OCI-LY7 (cell line): ENCODE data around the gene FBXW12. TPM values are rescaled to one million over a fixed set of nuclear protein-coding genes. Genes with fewer than 3 reads are reported as not detected.

Source experiments
- BruUV-seq: library from RNA; stranded (reverse); fragments of 400-500 nt; replicated peaks from 2 replicates; lab custom pipeline; 2021; lab: Mats Ljungman, UMichigan
- CTCF ChIA-PET: fragments of 300-600 bp; sonication (Branson Sonifier 250); formaldehyde crosslinking; loops from one replicate; lab custom pipeline; 2022; ENCODE audit warnings: antibody characterized with exemption; ENCODE audit not compliant: unreplicated experiment; lab: Charles Lee
- POLR2A ChIA-PET: fragments of 300-600 bp; sonication (Branson Sonifier 250); formaldehyde crosslinking; loops from one replicate; lab custom pipeline; 2022; ENCODE audit warnings: antibody characterized with exemption; lab: Charles Lee
- DNase-seq: peaks from one replicate; pipeline ENCODE4 v3.0.0-alpha.2; 2015; ENCODE audit warnings: low spot score
- H2AFZ ChIP-seq: fragments of 200-600 bp; sonication (generic), shearing (Covaris generic); 2 replicates; pipeline ENCODE4 v1.6.1; 2014; ENCODE audit warnings: mild to moderate bottlenecking, antibody characterized with exemption, low read length, moderate library complexity
- H3K27ac ChIP-seq: fragments of 200-600 bp; sonication (generic); 2 replicates; pipeline ENCODE4 v1.5.1; 2014; ENCODE audit warnings: mixed run types, low read depth, mild to moderate bottlenecking, moderate library complexity, low read length, inconsistent platforms; ENCODE audit not compliant: poor library complexity, severe bottlenecking
- H3K36me3 ChIP-seq: fragments of 200-600 bp; sonication (generic); 2 replicates; pipeline ENCODE4 v1.6.1; 2014; ENCODE audit warnings: mild to moderate bottlenecking, antibody characterized with exemption, low read length, moderate library complexity, mixed read lengths; ENCODE audit not compliant: insufficient read depth
- H3K4me1 ChIP-seq: fragments of 200-600 bp; sonication (generic); 2 replicates; pipeline ENCODE4 v1.5.1; 2014; ENCODE audit warnings: mild to moderate bottlenecking, low read length; ENCODE audit not compliant: insufficient read depth, poor library complexity, severe bottlenecking
- H3K4me2 ChIP-seq: fragments of 200-600 bp; sonication (generic); 2 replicates; pipeline ENCODE4 v1.6.1; 2014; ENCODE audit warnings: mild to moderate bottlenecking, low read length
- H3K4me3 ChIP-seq: fragments of 200-600 bp; sonication (generic); 2 replicates; pipeline ENCODE4 v1.5.1; 2014; ENCODE audit warnings: mild to moderate bottlenecking, low read depth, low read length; ENCODE audit not compliant: poor library complexity, severe bottlenecking
- H3K79me2 ChIP-seq: fragments of 200-600 bp; sonication (generic); 2 replicates; pipeline ENCODE4 v1.6.1; 2016; ENCODE audit warnings: low read depth, mild to moderate bottlenecking, low read length, moderate library complexity, mixed read lengths; ENCODE audit not compliant: insufficient read depth
- H3K9me2 ChIP-seq: fragments of 200-600 bp; sonication (generic); 2 replicates; pipeline ENCODE4 v1.6.1; 2016; ENCODE audit warnings: mild to moderate bottlenecking, low read length, mixed read lengths; ENCODE audit not compliant: insufficient read depth
- H3K9me3 ChIP-seq: fragments of 200-600 bp; sonication (generic); 2 replicates; pipeline ENCODE4 v1.6.1; 2014; ENCODE audit warnings: mild to moderate bottlenecking, mixed run types, low read length, mixed read lengths
- H4K20me1 ChIP-seq: fragments of 200-600 bp; sonication (generic); 2 replicates; pipeline ENCODE4 v1.6.1; 2014; ENCODE audit warnings: mild to moderate bottlenecking, antibody characterized with exemption, low read length, moderate library complexity, mixed read lengths; ENCODE audit not compliant: insufficient read depth
- EZH2phosphoT487 ChIP-seq: fragments of 200-600 bp; sonication (generic); IDR thresholded peaks from 2 replicates; pipeline ENCODE4 v1.6.1; 2018; ENCODE audit warnings: low read depth, borderline replicate concordance, mild to moderate bottlenecking, mixed run types, antibody characterized with exemption, low read length, moderate library complexity, mixed read lengths
- intact Hi-C: fragments of 100-400 bp; cut with micrococcal nuclease; formaldehyde crosslinking; loops from one replicate; pipeline ENCODE4 v1.10.0; 2022; ENCODE audit not compliant: unreplicated experiment
- total RNA-seq, 2 experiments: library from RNA; depleted of rRNA in 1 of 2; stranded (reverse); fragments of >200 nt in 1 of 2; shearing (Covaris generic) in 1 of 2; gene quantifications; 2 replicates each; pipeline ENCODE4 v1.2.3, GENCODE V29; 2014 to 2022
- TF ChIP-seq, protein P1 (sequence below): fragments of 200-600 bp; sonication (generic); conservative IDR thresholded peaks from 2 replicates; pipeline ENCODE4 v1.5.1; 2014; ENCODE audit warnings: mild to moderate bottlenecking, antibody characterized with exemption, low read length, moderate library complexity, mixed read lengths

FBXW12 gene
- total RNA-seq, 2 experiments from 2014 or later, result 0.44 to 0.50 TPM

- intact Hi-C loops, result no loop called here
- peaks cover 20% of the 10 kb centered on the region; the same call in 1 of the 2 replicates for H3K36me3 ChIP-seq
- no peaks in the 10 kb centered on the region for H3K79me2 ChIP-seq
- no peaks in the 10 kb centered on the region for H4K20me1 ChIP-seq
- H3K4me1 ChIP-seq, result peaks cover 13% of the 10 kb centered on the region
- no peaks in the 10 kb centered on the region for H3K9me2 ChIP-seq
- POLR2A ChIA-PET, result no interaction called here
- no peak overlapping the region for H3K4me3 ChIP-seq
- no peak for DNase-seq
- no peak overlapping the region for H2AFZ ChIP-seq
- no peaks in the 10 kb centered on the region for H3K9me3 ChIP-seq
- no TSS peak for BruUV-seq
- CTCF ChIA-PET, result no interaction called here
- no peak overlapping the region for H3K4me2 ChIP-seq
- TF ChIP-seq EZH2phosphoT487, result no peak
- TF ChIP-seq, protein P1, sequence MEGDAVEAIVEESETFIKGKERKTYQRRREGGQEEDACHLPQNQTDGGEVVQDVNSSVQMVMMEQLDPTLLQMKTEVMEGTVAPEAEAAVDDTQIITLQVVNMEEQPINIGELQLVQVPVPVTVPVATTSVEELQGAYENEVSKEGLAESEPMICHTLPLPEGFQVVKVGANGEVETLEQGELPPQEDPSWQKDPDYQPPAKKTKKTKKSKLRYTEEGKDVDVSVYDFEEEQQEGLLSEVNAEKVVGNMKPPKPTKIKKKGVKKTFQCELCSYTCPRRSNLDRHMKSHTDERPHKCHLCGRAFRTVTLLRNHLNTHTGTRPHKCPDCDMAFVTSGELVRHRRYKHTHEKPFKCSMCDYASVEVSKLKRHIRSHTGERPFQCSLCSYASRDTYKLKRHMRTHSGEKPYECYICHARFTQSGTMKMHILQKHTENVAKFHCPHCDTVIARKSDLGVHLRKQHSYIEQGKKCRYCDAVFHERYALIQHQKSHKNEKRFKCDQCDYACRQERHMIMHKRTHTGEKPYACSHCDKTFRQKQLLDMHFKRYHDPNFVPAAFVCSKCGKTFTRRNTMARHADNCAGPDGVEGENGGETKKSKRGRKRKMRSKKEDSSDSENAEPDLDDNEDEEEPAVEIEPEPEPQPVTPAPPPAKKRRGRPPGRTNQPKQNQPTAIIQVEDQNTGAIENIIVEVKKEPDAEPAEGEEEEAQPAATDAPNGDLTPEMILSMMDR, result no peak
- no peak overlapping the region for H3K27ac ChIP-seq
Observed at GRCh38 chr3:48428088-48428571, 56.1 kb downstream of the FBXW12 start.

DNA sequence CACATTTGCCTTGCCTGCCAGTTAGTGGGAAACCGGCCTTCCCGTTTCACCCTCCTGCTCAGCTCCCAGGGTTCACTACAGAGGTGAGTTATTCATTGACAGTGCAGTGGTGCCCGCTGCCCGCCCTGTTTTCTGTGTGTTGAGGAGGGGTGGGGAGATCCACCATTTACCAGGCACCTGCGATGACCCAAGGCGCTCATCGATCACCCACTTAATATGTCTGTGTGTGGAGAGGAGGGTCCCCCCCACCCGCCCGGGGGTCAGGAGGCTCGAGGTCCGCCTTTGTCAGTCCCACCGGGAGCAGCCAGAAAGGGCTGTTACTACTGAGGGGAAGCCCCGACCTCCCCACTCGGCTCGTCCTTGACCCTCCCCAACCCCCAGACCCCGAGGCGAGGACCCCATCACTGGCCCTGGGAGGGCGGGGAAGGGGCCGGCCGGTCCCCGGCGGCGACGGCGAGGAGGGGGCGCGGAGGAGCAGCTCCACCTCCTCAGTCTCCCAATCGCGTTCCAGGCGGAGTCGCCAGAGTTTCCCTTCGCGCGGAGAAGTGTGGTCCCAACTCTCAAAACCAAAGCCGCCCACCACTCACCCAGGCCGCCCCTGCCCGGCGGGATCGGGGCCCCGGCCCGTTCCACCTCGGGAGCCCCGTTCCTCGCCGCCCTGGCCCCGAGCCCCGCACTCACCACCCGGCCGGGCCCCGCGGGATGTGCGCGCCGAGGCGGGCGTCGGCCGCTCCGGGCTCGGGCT lies 56.7 kb downstream of the FBXW12 start:
- no TSS peak for BruUV-seq
- ChIA-PET CTCF (no interaction called here), POLR2A (no interaction called here)
- Histone ChIP-seq H3K79me2 (no peaks in the 10 kb centered on the region), H3K36me3 (peaks cover 26% of the 10 kb centered on the region; the same call in 1 of the 2 replicates), H2AFZ (peak overlapping the region; percentile 63; the same call in 1 of the 2 replicates), H3K9me2 (no peaks in the 10 kb centered on the region), H3K27ac (no peak overlapping the region), H4K20me1 (no peaks in the 10 kb centered on the region), H3K4me1 (peaks cover 13% of the 10 kb centered on the region), H3K4me3 (peak overlapping the region; percentile 74), H3K4me2 (peak overlapping the region; percentile 91), H3K9me3 (no peaks in the 10 kb centered on the region)
- DNase-seq, result no peak
- intact Hi-C loops, result no loop called here
- TF ChIP-seq, protein P1, result no peak
- TF ChIP-seq EZH2phosphoT487, result no peak
